ENCODE measurements around the gene MYBL2.

GRCh38 chr20:43744151-43744611 lies 77.3 kb downstream of the MYBL2 start:
- TF ChIP-seq CTCF (IDR thresholded peaks at IDR 0.05; ENCODE audit: low read depth, low read length, missing input control) (no peak), JUND (IDR thresholded peaks at IDR 0.05) (no peak), TAF1 (conservative IDR thresholded peaks at IDR 0.05) (no peak), REST (IDR thresholded peaks at IDR 0.05) (no peak), GABPA (IDR thresholded peaks at IDR 0.05 in 1 of 2, conservative IDR thresholded peaks at IDR 0.05 in 1 of 2) (no peak), HNF4G (IDR thresholded peaks at IDR 0.05) (no peak)
